Activated CD8-positive, alpha-beta memory T cell treated with anti-CD3 and anti-CD28 coated beads for 4 hours (primary cell): ENCODE data around the gene ELAVL1.

ENCODE experiments used
- DNase-seq, 2 donors: peaks; one replicate each; pipeline ENCODE4 v3.0.0-alpha.2; 2020; ENCODE audit warnings: low read depth in 2 of 2

ELAVL1 gene

DNA sequence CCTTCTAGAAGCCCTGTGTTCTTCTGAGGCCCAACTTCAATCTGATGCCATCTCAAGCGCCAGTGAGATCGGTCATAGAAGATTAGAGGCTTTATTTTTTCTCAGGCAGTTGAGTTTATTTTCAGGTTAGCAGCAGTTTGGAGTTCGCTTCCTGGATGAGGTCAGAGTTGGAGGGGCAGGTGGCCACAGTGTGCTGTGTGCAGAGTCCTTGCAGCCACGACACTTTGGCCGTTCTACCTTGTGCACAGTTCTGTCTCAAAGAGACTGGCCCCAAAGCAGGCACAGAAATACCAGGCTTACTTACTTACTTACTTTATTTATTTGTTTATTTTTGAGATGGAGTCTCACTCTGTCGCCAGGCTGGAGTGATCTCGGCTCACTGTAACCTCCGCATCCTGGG is 15.9 kb upstream of the ELAVL1 start:
- no peak for DNase-seq

DNA sequence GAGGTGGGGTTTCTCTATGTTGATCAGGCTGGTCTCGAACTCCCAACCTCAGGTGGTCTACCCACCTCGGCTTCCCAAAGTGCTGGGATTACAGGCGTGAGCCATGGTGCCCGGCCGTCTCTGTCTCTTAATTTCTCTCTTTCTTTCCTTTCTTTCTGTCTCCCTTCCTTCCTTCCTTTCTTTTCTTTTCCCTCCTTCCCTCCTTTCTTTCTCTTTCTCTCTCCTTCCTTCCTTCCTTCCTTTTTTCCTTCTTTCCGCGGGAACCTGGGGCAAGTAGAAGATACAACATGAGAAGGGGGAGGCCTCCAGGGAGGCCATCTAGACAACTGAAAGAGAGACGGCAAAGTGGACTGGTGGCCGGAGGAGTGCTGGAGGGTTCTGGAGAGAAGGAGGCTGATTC is 15.2 kb upstream of the ELAVL1 start:
- no peak for DNase-seq

DNA sequence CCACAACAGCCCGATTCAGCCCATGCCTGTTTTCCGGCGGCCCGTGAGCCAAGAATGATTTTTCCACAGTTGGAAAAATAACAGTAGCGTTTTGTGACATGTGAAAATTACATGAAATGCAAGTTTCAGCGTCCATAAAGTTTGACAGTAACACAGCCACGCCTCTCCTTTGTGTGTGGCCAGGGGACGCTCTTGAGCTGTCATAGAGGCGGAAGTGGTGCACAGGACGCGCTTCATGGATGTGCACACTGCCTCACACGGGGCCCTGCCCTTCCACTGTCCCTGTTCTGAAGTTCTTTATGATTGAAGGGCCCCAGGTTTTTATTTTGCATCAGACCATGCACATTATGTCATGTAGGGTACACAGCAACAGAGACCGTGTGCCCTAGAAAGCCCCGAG is 12.4 kb upstream of the ELAVL1 start:
- peak in 1 of 2 donors; percentile 8 for DNase-seq

DNA sequence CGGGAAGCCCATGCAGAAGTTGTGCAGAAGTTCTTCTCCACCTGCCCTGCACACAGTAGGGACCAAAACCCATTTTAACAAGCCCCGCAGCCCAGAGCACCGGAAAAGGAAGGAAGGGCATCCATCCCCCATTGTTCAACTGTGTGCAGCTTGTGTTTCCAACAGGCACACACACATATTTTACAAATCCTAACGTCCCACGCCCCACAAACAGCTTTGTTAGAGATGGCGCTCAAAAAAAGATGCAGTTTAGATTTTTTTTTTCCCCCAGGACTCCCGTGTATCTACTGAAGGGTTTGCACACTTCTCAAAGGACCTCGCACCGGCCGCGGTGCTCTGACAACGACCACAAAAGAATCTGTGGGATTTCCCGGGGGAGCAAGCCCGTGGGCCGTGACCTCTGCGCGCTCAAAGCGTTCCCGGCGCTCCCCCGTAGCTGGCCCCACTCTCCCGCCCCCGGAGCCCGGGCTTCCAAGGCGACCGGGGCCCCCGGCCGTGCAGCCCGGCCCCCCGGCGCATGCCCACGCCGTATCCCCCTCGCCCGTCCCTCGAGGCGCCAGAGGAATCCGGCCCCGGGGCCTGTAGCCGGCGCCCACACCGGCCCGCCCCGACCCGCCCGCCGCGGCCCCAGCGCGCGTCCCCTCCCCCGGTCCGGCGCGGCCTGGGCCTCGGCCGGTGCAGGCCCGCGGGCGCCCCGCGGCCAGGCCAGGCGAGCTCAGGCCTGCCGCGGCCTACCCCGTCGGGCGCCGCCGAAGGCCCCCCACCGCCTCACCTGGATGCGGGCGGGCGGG is 523 bp downstream of the ELAVL1 start:
- no peak for DNase-seq

DNA sequence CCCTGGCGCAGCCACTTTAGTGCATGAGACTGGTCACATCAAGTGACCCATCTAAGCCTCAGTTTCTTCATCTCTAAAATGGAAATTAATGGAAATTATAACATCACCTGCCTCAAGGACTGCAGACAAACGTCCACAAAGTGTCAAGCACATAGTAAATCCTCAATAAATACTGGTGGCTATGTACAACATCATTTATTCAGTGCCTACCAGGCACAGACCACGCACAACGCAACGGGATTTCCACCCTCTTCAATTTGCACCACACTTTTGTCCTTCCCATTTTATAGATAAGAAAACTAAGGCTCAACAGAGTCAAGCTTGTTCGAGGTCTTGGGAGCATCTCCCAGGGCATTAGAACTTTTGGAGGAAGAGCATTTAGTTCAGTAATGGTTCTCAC is 1.4 kb downstream of the ELAVL1 start:
- DNase-seq: no peak

DNA sequence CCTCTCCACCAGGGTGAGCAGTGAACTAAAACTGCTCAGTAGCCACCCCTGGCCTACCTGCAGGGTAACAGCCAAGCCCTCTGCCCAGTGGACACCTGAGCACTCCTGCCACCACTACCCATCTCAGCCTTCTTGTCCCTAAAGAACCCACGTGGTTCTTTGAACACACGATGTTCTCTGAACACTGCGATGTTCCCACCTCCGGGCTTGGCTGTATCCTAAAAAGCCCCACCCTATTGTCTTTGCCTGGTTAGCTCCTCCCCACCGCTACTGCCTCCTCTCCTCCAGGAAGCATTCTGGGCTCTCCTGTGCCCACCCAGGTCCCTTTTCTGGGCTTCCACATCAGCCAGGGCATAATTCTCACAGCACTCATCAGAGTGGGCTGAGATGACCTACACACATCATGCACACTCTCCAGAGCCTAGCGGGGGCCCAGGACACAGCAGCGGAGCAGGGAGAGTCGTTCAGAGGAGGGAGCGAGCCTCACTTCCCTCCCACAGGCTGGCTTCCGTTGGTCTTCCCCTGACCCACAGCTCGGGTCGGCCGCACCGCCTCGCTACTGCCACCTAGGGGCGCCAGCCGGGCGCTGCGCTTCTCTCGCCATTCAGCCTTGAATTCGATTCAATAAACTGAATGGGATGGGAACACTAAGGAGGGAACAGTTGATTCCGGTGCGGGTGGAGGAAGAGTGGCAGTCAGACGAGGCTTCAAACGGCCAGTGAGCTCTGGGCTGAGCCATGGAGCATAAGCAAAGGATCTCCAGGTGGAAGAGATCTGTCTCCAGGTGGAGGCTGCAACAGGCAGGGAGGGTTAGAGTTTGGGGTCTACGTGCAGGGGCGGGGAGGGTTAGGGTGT is 3.2 kb downstream of the ELAVL1 start:
- peak; percentile 47 for DNase-seq

DNA sequence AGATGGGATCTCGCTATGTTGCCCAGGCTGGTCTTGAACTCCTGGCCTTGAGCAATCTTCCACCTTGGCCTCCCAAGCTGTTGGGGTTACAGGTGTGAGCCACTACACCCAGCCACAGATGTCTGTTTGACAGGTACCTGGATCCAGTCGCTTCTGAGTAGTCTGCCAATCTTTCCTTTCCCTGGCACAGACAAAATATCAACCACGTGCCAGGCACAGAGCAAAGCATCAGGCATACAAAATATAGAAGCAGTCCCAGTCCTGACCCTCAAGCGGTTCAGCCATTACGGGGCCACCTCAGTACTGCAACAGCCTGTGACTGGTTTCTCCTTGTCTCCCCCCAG is 3.8 kb downstream of the ELAVL1 start:
- DNase-seq: no peak

DNA sequence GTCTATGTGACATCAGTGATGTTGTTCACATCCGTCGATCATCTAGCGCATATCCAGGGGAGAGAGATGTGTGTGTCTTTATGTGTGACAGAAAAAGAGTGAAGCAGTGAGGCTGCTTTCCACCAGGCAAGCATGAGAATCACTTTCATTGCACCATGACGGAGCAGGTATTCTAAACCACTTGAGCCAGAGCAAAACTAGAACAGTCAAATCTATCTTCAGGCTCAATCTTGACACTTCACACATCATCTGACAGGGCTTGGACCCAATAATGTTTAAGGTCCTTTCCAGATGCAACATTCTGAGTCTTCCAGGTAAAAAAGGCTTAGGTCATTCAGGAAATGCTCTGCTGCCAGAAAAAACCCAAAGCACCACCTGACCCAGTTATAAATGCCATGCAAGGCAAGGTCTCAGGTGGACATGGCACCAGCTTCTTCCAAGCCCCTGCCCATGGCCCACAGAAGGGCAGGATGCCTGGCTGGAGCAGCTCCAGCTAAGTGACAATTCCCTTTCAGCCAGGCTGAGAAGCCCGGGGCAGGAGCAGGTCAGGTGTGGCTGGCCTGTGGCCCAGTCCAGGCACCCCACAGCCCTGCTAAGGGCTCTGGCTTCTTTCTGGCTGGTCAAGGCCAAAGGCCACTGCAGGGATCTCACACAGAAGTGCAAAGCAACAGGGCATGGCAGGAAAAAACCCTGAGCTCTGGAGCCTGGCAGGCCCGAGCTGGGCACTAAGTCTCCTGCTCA is 5.0 kb downstream of the ELAVL1 start:
- DNase-seq: no peak

DNA sequence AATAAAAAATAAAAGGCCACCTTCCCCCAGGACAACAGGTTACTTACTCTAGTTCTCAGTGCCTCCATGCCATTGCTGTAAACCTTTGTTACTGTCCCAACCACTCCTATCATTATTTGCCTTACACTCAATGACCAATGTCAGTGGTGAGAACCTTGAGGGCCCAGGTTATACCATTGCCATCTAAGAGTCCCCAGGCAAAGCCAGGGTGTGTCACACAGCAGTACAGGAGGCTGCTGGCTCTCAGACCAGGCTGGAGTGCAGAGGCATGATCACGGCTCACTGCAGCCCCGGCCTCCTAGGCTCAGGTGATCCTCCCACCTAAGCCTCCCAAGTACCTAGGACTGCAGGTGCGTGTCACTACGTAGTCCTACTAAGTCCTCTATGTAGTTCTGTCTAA is 6.1 kb downstream of the ELAVL1 start:
- DNase-seq: no peak

DNA sequence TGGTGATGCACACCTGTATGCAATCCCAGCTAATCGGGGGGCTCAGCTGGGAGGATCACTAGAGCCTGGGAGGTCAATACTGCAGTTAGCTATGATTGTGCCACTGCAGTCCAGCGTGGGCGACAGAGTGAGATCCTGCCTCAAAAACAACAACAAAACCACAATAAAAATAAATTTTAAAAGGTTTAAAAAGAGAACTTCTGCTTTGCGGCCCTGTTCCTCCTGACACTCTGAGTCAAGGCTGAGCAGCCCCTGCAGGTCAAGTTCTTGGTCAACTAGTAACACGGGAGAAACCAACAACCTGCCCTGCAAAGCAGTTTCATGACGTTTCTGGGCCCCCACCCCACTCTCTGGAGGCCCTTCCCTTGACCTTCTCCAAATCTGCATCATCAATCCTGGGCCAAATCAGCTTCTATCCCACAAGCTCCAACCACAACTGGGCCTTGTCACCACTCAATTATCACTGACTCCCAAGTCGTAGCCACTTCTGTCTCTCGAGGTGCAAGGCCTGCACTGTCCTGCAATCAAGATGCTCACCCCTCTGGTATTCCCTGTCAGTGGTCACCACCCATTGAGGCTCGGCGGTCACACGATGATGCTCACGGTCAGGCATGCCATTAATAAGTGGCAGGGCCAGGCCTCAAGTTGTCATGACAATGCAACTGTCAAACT is 7.5 kb downstream of the ELAVL1 start:
- no peak for DNase-seq

DNA sequence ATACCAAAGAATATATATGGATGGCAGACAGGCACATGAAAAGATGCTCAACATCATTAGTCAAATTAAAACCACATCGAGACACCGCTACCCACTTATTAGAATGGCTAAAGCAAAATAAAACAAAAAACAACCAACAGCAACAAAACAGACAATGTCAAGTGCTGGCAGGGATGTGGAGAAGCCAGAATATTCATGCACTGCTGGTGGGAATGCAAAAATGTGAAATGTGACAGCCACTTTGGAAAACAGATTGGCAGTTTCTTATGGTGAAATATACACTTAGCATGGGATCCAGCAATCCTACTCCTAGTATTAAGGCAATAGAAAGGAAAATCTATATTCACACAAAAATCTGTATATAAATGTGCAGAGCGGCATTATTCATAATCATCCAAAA is 8.6 kb downstream of the ELAVL1 start:
- no peak for DNase-seq

DNA sequence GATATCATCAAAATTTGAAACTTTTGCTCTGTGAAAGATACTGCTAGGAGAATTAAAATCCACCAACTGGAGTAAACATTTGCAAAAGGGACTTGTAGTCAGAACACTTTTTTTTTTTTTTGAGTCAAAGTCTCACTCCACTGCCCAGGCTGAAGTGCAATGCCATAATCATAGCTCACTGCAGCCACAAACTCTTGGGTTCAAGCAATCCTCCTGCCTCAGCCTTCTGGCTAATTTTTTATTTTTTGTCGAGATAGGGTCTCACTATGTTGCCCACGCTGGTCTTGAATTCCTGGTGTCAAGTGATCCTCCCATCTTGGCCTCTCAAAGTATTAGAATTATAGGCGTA is 9.7 kb downstream of the ELAVL1 start:
- no peak for DNase-seq

DNA sequence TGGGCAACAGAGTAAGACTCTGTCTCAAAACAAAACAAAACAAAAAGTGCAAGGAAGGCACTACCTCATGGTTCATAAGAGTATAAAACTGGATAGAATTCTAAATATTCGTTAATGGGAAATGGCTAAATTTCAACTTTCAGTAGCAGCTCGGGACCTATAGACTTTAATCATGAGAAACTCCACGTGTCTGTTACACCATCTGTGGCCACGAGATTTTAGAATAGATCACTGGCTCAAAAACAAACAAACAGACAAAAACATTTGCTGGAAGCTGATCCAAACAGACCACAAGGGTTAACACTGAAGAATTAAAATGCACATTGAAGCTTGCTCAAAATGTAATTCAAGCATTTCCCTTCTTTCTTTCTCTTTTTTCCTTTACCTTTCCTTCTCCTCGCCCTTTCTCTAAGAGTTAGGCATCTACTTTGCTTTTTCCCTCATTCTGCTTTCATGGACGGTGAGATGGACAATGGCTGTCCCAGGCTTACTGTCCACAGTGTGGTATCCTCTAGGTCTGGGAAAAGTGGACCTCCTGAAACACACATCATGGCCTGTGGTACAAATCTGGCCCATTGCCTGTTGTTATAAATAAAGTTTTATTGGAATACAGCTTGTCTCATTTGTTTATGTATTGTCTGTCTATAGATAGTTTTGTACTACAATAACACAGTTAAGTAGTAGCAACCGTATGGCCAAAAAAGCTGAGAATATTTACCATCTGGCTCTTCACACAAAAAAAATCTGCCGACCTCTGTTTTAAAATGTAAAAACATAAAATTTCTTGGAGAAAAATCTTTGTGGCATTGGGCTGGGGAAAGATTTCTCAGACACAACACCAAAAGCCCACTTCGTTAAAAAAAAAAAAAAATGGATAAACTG is 10.3 kb downstream of the ELAVL1 start:
- DNase-seq: no peak

DNA sequence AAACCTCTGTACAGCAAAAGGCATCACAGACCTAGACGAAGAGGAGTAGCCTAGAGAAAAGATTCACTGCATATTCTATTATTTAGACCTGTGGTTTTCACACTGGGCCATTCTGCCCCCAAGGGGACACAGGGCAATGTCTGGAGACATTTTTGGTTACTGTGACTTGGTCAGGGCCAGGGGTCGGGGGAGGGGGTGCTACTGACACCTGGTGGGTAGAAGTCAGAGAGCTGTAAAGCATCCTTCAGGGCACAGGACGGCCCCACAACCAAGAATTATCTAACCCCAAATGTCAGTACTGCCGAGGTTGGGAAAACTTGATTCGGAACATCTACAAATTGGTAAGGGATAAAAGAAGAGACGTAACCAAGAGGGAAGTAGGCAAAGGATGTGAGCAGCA is 11.3 kb downstream of the ELAVL1 start:
- no peak for DNase-seq

DNA sequence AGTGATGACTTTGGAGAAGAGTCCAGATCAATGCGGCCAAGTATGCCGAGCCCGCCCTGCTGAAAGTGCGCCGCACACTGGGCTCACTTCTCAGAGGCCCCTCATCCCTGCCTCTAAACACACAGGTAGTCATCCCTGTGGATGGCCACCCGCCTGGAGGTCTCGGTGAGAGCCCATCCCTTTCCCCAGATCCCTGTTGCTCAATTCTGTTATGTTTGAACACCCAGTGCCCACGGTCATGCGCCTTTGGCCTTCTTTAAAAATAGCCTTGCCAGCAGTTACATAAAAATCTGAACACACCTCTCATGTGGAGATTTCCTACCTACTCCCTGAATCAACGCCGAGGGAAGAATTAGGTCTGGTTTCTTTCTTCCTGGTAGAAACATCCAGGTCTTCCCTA is 11.9 kb downstream of the ELAVL1 start:
- no peak for DNase-seq

DNA sequence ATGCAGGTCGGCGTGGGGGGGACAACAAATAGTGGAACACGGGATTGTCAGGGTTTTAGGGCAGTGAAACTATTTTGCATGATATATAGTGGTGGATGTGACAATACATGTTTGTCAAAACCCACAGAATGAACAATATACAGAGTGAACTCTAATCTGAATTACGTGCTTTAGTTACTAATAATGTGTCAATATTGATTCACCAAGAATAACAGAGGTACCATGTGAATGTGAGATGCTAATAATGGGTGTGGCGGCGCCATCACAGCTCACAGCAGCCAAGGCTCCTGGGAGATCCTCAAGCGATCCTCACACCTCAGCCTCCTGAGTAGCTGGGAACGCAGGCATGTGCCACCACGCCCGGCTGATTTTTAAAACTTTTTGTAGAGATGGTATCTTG is 12.9 kb downstream of the ELAVL1 start:
- no peak for DNase-seq

DNA sequence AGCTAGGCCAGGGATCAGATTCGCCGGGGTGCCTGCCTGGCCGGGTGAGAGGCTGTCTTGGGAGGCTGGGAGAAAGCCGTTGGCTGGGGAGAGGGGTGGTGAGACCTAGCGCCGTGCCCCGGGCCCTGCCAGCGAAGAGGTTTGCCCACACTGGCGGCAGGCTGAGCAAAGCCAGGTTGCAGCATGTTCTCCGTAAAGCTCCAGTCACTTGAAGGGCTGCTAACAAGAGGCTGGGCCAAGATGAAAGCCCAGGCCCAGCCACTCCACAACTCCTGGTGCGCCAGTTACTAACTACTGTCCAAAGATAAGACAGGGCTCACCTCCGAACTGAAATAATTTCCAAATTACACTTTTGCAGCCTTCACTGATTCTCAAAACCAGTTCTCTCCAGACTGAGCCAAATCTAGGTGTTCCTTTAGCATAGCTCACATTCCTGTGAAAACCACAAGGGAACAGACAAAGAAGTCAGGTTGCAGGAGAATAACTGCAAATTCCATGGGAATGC is 16.3 kb downstream of the ELAVL1 start:
- no peak for DNase-seq

DNA sequence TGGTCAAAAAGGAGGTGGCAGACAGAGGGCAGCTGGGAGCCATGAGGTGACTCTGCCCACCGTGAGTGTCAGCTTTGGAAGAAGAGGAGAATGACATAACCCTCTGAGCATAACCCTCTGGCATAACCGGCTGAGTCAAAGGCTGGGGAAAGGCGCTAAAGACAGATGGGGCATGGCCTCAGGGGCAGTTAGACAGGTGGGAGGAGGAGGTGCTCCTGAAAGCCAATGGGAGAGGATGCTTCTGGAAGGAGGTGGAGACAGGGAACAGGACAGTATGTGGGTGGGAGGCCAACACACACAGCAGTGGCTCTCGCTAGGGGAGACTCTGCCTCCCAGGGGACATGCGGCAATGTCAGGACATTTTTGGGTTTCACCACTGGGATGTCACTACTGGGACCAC is 17.1 kb downstream of the ELAVL1 start:
- DNase-seq: no peak

DNA sequence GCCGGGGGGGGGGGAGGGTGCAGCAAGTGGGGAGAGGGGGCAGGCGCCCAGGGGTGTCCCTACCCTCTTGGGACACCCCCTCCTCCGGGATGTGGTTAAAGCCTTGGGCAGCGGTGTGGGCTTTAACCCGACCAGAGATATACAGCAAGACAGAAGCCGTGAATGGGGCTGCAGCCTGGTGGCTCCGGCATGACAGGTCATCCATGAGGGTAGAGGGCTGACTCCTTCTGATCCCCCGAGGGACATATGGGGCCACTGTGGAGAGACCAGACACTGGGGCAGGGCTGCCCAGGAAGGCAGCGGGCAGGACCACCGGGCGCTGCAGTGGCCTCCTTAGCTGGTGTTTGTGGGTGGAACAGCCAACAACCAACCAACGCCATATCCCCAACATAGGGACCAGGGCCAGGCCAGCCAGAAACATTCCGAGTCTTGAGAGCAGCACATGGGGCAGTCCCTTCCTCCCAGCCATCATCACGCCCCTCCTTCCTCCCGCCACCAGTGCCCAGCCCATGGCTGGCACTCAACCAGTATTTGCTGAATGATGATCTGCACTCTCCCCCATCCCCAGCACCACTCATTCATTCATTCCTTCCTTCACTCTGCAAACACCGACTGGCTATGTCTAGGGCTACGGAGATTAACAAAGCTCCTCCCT is 18.2 kb downstream of the ELAVL1 start:
- DNase-seq: no peak

DNA sequence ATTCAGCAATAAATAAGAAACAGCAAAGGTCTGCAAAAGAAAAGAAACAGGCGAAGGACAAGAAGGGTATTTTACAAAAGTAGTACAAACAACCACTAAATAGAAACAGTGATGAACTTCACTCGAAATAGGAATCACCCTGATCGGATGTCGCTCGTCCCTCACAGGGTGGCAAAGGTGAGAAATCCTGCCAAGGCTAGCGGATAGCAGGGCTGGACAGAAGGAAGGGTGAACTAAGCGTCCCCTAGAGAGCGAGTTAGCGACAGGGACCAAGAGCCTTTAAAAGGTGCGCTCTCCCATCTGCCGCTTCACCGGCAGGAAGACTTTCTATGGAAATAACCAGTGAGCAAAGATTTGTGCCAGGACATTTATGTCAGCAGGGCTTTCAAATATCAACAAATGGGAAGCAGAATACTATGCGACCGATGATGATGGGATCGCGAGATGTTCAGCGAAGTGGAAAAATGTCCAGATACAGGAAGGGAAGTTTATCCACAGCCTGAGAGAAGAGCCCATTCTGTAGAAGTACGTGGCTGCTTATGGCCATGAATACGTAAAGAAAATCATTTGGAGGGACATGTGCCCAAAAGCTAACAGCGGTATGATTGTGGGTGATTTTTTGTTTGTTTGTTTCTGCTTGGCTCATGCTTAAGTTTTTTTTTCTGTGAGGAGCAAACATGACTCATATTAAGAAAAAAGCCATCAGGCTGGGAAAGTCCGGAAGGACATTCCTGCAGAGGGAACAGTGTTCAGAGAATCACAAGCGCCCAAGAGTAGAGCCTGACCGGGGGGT is 18.9 kb downstream of the ELAVL1 start:
- DNase-seq: no peak
